Forelimb muscle (tissue), 1 donor: ENCODE data around the gene ACAD9. TPM values are rescaled to one million over a fixed set of nuclear protein-coding genes. Genes with fewer than 3 reads are reported as not detected.

Experiments
- DNase-seq: peaks from one replicate; pipeline ENCODE4 v3.0.0-alpha.2; 2013; ENCODE audit warnings: low read depth
- polyA plus RNA-seq: library from polyadenylated mRNA; unstranded; fragments of 120-200 nt; gene quantifications from one replicate; pipeline ENCODE4 v1.2.1, GENCODE V29; 2013; ENCODE audit not compliant: insufficient read length

The ACAD9 gene
- polyA plus RNA-seq, 1 donor = 22.7 TPM

- DNase-seq = no peak
Measured at GRCh38 chr3:128933922-128934253, 54.5 kb downstream of the ACAD9 start.

- DNase-seq = no peak
Measured at GRCh38 chr3:128935922-128936321, 56.5 kb downstream of the ACAD9 start.

GRCh38 chr3:128936341-128936740, 56.9 kb downstream of the ACAD9 start:
- DNase-seq = no peak

- DNase-seq = no peak
Measured at GRCh38 chr3:128940252-128940651, 60.8 kb downstream of the ACAD9 start.

GRCh38 chr3:128942161-128942952, 62.9 kb downstream of the ACAD9 start:
- no peak for DNase-seq

GRCh38 chr3:128945041-128945877, 65.8 kb downstream of the ACAD9 start:
- no peak for DNase-seq

- no peak for DNase-seq
Measured at GRCh38 chr3:128945878-128946175, 66.4 kb downstream of the ACAD9 start.

- no peak for DNase-seq
Measured at GRCh38 chr3:128946411-128946810, 67.0 kb downstream of the ACAD9 start.

GRCh38 chr3:128949158-128949557, 69.7 kb downstream of the ACAD9 start:
- DNase-seq = no peak

GRCh38 chr3:128950223-128950938, 71.0 kb downstream of the ACAD9 start:
- no peak for DNase-seq

- DNase-seq = no peak
Measured at GRCh38 chr3:128956440-128956839, 77.0 kb downstream of the ACAD9 start.

Other genes starting within 250 kb of the ACAD9 start
- 91.6 TPM for gene RPN1, start 228.8 kb upstream of the ACAD9 start, polyA plus RNA-seq
- gene RAB7A, start 153.4 kb upstream of the ACAD9 start, polyA plus RNA-seq = 134 TPM
- gene CFAP92, start 114.5 kb downstream of the ACAD9 start, polyA plus RNA-seq = 1.1 TPM
- gene EFCC1, start 121.7 kb downstream of the ACAD9 start, polyA plus RNA-seq = 1.6 TPM
- gene GP9, start 181.2 kb downstream of the ACAD9 start, polyA plus RNA-seq = 0.42 TPM
- 2.7 TPM for gene RAB43, start 242.2 kb downstream of the ACAD9 start, polyA plus RNA-seq